ENCODE results near the gene RTKN2.
"Not testable (repeated sequence)": the region's sequence is repeated elsewhere in the genome, so short reads cannot be mapped to it uniquely, and the experiment has no call there.

DNA sequence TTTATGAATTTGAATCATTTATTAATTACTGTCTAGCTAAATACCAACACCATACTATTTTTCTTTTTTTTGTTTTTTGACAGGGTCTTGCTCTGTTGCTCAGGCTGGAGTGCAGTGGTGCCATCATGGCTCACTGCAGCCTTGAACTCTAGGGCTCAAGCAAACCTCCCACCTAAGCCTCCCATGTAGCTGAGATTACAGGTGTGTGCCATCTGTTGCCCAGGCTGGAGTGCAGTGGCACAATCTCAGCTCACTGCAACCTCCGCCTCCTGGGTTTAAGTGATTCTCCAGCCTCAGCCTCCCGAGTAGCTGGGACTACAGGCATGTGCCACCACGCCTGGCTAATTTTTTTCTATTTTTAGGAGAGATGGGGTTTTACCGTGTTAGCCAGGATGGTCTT is 27.1 kb downstream of the RTKN2 start:
- TF ChIP-seq EP300, CTCF (IDR thresholded peaks at IDR 0.05): not testable (repeated sequence)
